Adrenal gland (tissue), 5 donors: ENCODE results near the gene SEMA5A.

Source experiments
- CTCF ChIP-seq, 6 experiments: fragments of 450-650 bp in 4 of 6; fragments of 200-600 bp in 2 of 6; sonication (generic) in 1 of 6; IDR thresholded peaks; 1 replicate in 5 of 6; 2 replicates in 1 of 6; pipeline versions ENCODE4 v1.5.1 to v1.8.0; 2016 to 2021; ENCODE audit warnings: antibody characterized with exemption in 6 of 6, mild to moderate bottlenecking in 2 of 6, moderate library complexity in 1 of 6
- POLR2A ChIP-seq, 2 donors: fragments of 450-650 bp; IDR thresholded peaks; one replicate each; pipeline ENCODE4 v1.6.1; 2017; ENCODE audit warnings: antibody characterized with exemption in 2 of 2, mild to moderate bottlenecking in 2 of 2, moderate library complexity in 1 of 2
- donor health status: DM: no; HTN: no; CAD: no.

- TF ChIP-seq CTCF (IDR thresholded peaks at IDR 0.05): no peak
- no peak for TF ChIP-seq POLR2A (IDR thresholded peaks at IDR 0.05)
Observed at GRCh38 chr5:9411142-9411541, 134.7 kb downstream of the SEMA5A start.
